GM03348 (cell line): ENCODE results near the gene ERN2.
A peak's percentile ranks its signal among the peaks of the same experiment; 100 is the strongest.

Experiments
- DNase-seq: peaks from one replicate; pipeline ENCODE4 v3.0.0; 2012; ENCODE audit warnings: low spot score

Gene ERN2

GRCh38 chr16:23687034-23687808, 25.8 kb downstream of the ERN2 start:
- DNase-seq, result no peak

DNA sequence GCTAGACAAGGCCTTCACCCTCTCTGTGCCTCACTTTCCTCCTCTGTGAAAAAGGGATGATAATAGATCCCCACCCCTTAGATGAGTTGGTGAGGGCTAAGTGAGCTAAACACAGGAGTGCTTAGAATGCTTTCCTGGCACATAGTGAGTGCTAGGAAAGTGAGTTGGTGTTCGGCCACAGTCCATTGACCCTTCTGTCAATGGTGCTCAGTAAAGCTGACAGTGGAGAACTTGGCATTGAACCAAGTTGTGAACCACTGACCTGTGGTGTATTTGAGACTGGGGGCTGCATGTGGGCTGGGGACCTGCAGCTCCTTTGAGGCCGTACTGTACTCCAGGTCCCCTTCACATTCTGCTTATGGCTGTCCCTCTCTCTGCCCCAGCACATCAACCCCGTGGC, 29.5 kb downstream of the ERN2 start:
- DNase-seq, result no peak

DNA sequence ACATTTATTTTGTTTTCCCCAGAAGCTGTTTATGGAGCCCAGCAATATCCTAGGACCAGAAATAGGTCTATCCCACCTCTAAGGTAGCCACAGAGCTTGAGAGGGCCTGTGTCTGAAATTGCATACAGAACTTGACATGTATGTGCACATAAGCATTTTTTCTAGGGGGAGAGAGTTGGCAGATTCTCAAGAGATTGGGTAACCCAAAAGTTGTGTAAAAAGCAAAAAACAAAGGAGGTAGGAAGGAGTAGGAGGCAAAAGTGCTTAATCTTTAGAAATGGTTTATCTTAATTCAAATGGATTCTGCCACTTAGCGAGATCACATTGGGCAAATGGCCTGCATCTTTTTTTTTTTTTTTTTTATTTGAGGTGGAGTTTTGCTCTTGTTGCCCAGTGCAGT, 30.8 kb downstream of the ERN2 start:
- DNase-seq, result no peak

DNA sequence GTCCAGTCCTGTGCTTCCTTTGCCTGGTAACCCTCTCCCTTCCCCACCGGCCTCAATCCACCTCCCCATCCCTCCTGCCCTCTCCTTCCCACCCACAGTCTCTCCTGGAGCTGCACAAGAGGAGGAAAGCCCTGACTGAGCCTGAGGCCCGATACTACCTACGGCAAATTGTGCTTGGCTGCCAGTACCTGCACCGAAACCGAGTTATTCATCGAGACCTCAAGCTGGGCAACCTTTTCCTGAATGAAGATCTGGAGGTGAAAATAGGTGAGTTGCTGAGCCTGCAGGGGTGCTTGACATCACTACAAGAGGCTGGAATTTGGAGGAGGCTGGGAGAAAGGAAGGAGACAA, 33.1 kb downstream of the ERN2 start:
- DNase-seq, result no peak

GRCh38 chr16:23679274-23679985, 33.6 kb downstream of the ERN2 start:
- DNase-seq, result peak; percentile 33

DNA sequence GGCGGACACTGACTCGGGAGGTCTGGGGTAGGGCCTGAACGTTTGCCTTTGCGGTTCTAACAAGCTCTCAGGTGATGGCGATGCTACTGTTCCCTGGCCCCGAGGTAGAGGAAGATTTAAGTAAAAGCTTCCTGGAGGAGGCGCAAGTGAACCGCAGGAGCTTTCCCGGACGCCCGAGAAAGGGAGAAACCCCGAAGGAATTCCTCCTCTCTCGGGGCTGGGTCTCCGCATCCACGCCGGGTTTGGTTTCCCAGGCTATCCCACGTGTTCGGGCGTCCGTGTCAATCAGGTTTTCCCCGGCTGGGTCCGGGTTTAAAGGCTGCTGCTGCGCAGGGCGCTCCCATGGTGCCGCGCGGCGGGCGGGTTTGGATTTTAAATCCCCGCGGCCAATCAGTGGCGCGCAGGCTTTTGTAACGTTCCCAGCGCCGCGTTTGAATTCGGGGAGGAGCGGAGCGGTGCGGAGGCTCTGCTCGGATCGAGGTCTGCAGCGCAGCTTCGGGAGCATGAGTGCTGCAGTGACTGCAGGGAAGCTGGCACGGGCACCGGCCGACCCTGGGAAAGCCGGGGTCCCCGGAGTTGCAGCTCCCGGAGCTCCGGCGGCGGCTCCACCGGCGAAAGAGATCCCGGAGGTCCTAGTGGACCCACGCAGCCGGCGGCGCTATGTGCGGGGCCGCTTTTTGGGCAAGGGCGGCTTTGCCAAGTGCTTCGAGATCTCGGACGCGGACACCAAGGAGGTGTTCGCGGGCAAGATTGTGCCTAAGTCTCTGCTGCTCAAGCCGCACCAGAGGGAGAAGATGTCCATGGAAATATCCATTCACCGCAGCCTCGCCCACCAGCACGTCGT, 34.4 kb downstream of the ERN2 start, which contains the start of gene PLK1:
Gene PLK1, plus strand, starts transcription at position 460 of the 844 bp plus-strand sequence. Its CDS starts 44 bp downstream, at position 504.
- DNase-seq, result peak; percentile 95

DNA sequence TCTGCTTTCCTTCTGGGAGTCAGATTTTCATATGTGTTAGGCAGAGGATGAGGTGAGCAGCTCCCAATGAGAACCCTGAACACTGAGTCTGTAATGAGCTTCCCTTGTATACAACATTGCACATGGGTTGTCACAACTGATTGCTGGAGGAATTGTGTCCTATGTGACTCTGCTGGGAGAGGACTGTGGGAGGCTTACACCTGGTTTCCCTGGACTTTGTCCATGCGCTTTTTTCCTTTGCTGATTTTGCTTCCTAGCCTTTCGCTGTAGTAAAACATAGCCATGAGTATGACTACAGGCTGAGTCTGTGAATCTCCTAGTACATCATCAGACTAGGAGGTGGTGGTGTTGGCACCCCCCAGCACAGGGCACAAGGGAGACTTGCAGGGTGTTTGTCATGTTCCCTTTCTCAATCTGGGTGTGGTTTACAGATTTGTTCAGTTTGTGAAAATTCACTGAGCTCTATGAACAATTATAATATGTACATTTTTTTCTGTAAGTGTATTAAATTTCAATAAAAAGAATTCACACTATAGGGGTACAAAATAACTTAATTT, 36.0 kb downstream of the ERN2 start:
- no peak for DNase-seq

GRCh38 chr16:23673971-23674614, 38.9 kb downstream of the ERN2 start:
- DNase-seq, result no peak

DNA sequence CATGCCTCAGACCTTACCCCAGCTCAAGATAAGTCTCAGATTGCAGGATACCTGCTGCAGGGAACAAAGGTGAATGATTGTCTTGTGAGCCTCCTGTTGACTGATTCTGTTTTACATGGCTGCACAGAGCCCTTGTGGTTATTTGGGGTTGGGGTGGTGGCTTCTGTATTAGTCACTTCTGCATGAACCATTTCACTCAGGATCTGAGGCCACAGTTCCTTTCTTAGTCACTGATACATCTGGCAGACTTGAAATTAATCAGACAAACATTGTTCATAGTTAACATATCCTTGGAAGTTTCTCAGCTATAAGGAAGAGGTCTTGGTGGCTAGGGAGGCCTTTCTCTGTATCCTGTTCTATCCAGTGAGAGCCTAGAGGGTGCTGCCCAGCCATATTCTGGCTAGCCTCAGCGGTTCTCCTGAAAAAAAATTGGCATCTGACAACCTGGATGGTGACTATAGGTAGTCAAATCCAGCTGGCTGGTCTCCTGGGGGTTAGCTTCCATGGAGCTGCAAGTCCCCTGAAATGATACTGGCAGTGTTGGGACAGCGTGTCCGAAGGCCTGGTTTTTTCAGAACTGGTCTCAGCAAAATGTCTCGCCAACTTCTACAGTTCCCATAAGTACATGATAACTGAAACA, 42.8 kb downstream of the ERN2 start:
- peak; percentile 80 for DNase-seq

GRCh38 chr16:23668873-23669272, 44.1 kb downstream of the ERN2 start:
- no peak for DNase-seq

GRCh38 chr16:23668225-23668624, 44.8 kb downstream of the ERN2 start:
- DNase-seq, result no peak

GRCh38 chr16:23667355-23667659, 45.7 kb downstream of the ERN2 start:
- DNase-seq, result no peak

DNA sequence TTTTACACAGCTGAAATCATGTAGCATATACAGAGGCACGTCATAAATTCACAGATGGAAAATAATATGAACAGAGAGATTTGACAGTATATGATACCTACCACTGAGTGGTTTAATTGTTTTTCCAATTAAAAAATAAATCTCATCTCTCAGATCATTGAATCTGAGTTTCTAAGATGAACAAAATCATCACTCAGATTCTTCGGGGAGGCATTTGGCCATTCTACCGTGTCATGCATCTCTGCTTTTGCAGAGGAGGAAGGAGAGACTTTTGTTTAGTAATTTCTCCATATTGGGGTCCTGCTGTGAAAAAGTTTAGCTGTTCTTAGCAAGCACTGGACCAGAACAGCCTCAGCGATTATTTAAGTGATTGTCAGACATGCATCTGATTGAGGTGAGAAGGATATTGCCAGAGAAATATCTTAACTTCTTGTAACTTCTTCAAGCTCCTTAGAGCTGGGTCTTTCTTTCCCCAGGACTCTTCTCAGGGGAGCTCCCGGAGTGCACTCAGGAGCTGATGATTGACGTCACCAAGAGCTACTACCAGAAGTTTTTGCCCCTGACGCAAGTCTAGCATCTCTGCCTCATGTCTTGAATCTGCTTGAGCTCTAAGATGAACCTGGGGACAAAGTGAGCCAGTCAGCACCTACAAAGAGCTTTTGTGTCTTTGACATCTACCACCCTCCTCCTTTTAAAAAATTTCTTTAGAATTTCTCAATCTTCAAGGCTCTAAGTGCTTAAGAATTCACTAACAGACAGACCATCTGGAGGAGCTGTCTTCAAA, 46.3 kb downstream of the ERN2 start:
- no peak for DNase-seq

- no peak for DNase-seq
Measured at GRCh38 chr16:23663918-23664317, 49.1 kb downstream of the ERN2 start.

DNA sequence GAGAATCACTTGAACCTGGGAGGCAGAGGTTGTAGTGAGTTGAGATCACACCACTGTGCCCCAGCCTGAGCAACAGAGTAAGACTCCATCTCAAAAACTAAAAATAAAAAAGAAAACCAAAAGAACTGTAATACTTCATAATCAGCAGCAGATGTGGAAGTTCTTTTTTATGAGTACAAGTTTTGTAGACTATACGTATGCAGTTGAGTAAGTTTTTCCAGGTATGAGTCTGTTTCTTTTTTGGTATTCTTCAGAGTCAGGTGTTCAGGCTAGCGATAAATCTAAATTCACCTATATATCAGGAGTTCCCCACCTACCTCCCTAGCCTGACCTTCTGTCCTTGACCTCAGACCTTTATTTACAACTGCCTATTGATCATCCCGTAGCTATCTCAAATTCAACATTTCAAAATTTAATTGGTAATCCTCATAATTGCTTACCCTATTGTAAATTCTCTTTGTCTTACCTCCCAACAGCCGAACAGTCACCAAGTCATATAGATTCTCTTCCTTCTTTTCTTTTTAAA, 61.0 kb downstream of the ERN2 start:
- DNase-seq, result no peak

- no peak for DNase-seq
Measured at GRCh38 chr16:23650674-23651416, 62.2 kb downstream of the ERN2 start.

DNA sequence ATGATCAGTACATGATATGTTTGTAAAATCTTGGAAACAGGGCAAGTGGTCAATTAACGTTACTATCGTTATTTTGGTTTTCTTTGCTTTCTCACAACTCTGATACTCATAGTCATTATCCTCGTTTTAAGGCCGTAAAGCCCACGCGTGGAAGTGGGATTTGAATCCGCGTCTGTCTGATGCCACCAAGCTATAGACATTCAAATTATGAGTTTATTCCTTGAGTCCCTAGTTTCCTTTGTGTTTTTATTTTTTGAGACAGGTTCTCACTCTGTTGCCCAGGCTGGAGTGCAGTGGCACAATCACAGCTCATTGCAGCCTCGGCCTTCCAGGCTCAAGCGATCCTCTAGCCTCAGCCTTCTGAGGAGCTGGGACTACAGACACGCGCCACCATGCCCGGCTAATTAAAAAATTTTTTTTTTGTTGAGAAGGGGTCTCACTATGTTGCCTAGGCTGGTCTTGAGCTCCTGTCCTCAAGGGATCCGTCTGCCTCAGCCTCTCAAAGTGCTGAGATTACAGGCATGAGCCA, 70.7 kb downstream of the ERN2 start:
- DNase-seq, result no peak

GRCh38 chr16:23640931-23641765, 71.9 kb downstream of the ERN2 start, which contains the start of the genes DCTN5 and PALB2:
Gene DCTN5, plus strand, starts transcription at chr16:23641466. Its CDS starts 77 bp downstream, at chr16:23641543.
Gene PALB2, minus strand, starts transcription at chr16:23641310. Its CDS starts 153 bp downstream, at chr16:23641157.
- DNase-seq, result peak; percentile 99
